HG03354 (cell line): ENCODE results near the gene GALNT2.
A peak's percentile ranks its signal among the peaks of the same experiment; 100 is the strongest.

ENCODE experiments used
- ATAC-seq: cut with Tn5 transposase; IDR thresholded peaks from one replicate; pipeline ENCODE4 v1.9.1; 2021; ENCODE audit warnings: mild to moderate bottlenecking; ENCODE audit not compliant: unreplicated experiment, poor library complexity, severe bottlenecking

Gene GALNT2

DNA sequence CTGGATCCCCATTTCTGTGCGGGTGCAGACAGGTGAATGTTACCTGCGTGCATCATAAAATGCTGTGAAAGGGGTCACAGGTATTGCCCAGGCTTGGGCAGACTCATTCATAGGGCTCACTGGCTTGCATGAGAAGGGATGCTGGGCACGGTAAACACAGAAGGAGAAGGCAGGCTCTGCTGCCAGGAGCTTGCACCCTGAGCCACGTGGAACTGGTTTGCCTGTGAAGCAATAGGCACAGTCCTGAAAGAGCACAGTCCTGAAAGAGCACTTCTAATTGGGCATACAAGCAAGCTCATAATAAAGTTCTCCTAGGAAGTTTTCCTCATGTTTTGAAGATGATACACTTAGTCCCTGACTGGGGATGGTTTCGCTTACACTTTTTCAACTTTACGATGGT, 40.9 kb downstream of the GALNT2 start:
- no peak for ATAC-seq

DNA sequence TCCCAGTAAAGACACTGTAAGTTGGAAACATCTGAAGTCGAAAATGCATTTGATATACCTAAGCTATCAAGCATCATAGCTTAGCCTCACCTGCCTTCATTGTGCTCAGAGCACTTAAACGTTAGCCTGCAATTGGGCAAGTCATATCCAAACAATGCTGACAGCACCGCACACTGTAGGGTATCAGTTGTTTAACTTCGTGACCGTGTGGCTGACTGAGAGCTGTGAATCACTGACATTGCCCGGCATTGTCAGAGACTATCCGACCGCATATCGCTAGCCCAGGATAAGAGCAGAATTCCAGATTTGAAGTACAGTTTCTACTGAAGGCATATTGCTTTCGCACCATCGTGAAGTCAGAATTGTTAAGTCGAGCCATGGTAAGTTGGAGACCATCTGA, 41.5 kb downstream of the GALNT2 start:
- ATAC-seq = no peak

DNA sequence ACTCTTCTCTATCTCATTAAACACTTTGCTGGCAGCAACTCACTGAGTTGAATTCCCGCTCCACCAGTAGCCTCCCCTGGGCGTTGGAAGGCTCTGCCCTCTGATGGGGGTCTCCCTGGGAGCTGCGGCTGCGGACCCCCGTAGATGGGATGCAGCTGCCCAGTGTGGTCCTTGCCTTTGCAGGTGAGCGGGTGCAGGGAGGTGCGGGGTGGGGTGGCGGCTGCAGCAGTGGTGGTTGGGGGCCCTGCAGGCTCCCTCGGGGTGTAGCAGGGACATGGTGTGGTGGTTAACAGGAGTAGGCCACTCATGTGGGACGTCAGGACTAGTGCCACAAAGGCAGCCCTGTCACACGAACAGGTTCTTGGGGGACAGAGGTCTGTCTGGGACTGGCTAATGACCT, 42.0 kb downstream of the GALNT2 start:
- ATAC-seq = no peak

DNA sequence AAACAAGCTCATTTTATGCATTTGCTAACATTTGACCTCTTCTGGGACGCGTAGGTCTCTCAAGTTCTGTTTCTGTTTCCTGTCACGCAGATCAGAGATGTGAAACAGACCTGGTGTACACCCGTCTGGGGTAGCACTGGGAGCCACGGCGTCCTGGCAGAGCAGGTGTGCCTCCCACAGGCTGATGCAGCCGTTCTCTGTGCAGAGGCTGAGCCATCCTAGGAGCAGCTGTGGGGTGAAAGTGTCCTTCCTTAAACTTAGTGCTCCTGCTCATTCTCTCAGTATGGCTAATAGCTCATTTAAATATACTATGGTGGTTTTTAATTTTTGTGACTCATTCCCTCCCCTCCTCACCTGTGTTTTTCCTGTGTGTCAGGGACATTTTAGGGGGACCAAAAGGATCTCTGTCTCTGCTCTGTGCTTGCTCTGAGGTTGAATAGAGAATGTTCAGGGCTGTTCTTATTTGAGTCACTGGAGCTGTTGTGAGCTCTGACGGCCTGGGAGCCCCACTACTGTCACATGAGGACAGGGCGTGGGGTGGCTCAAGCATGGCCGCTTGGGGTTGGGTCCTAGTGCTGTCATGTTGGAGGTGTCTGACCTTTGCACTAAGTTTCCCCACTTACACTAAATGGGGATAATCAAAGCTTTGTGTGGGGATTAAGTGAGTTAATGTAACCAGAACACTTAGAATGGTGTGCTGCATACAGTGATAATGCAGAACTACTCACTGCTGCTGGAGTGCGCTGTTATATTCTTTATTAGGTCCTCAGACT, 43.0 kb downstream of the GALNT2 start:
- ATAC-seq = peak; percentile 86

DNA sequence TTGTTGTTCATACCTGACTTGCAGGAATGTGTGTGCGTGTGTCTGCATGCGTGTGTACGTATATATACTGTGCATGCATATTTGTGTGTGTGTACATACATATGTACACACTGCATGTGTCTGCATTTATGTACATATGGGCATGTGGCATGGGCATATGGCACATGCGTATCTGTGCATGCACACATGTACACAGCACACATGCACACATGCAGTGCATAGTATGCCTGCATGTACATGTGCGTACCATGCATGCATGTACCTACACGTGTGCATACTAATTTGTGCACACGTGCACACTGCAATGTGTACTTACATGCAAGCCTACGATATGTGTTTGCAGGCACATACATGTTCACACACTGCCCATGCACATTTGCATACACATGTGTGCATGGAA, 43.9 kb downstream of the GALNT2 start:
- ATAC-seq = no peak

DNA sequence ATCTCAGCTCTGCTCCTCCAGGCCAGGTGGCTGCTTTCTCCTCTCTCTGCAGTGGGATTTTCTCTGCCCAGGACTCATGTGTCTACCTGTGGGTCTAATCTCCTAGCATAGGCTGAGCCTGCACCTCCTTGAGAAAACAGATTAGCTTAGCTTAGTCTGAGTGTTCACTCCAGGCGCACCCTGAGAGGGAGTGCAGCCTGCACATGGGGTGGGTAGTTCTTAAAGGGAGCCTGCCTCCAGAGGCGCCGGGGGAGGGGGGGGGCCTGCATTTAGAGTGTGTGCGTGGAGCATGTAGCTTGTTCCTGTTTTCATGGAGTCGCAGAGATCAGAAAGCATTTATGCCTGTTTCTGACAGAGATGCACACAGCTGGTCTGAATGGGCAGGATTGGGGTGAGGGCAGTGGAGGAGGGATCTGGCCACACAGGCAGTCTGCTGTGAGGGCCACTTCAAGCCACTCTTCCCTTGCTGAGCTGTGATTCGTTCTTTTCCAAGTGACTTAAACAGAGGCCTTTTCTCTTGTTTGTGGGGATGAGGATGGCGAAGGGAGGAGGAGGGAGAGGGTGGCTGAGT, 45.2 kb downstream of the GALNT2 start:
- no peak for ATAC-seq

DNA sequence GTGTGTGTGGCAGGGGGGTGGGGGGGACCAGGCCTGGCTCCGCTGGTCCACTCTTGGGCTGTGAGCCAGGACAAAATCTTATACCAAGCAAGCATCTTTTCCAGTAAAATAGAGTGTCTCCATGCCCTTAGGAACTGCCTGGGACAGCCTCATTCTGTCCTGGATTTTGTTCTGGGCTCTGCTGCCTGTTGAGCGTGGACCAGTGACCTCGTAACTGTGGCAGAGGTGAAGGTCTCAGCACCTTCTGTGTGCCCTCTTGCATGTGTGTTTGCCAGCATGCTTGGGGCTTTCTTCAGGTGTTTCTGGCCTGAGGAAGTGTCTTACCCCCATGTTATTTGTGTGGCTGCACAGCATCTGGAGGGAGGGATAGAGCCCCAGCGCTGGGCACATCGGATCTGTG, 45.7 kb downstream of the GALNT2 start:
- ATAC-seq = no peak

DNA sequence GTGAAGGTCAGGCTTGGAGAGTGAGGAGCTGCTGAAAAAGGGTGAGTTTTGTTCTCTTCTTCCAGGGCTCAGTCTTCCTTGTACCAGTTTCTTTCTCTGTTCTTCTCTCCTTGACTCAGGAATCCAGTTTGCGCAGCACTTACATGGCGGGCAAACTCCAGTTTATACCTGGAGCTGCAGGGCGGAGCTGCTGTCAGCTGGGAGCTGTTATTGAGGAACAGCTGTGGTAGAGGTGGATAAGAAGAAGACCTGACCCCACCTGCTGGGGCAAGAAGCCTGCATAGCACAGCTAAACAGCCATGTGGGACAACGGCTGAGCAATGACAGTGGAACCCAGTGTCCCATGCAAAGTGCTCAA, 46.2 kb downstream of the GALNT2 start:
- no peak for ATAC-seq

DNA sequence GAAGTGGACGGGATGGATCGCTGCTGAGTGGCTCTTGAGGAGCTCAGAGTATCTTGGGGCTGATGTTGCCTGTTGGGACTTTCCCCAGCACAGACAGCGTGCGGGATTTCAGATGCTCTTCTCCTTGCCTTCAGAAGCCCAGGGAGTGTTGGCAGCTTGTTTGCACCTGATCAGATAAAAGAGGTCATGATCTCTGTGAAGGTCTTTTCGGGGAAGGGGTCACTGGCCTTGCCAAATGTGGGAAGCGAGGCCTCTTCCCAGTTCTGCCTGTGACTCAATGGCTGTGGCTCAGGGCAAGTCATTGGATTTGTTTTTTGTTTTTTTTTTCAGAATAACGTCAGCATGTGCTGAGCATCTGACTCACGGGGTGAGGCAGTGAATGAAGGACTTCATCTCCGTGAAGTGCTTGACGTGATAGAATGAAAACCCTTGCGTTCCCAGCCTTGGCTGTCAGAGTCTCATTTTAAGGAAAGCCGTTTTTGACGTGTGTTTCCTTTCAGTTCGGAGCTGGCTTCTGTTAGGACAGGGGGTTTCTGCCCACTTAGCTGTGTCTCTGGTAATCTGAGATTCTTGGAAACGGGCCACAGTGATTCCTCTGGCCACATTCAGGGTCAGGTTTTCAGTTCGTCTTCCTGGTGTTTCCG, 46.7 kb downstream of the GALNT2 start:
- ATAC-seq = no peak

DNA sequence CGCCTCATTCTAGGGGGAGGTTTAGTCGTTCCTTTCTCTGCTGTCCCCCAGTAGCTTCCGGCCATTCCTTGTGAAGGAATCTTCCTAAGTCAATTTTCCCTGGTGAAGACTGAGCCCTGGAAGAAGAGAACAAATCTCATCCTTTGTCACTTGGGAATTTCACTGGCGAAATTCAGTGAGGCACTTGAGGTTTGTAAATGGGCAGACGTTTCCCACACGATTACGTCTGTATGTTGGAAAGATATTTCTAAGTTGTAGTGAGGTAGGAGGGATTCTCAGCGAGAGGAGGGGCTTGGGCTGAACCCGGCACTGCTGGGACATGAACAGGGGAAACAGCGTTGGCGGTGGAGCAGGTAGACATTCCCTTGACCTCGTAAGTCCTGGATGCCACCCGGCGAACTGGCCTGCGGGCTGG, 47.2 kb downstream of the GALNT2 start:
- no peak for ATAC-seq

DNA sequence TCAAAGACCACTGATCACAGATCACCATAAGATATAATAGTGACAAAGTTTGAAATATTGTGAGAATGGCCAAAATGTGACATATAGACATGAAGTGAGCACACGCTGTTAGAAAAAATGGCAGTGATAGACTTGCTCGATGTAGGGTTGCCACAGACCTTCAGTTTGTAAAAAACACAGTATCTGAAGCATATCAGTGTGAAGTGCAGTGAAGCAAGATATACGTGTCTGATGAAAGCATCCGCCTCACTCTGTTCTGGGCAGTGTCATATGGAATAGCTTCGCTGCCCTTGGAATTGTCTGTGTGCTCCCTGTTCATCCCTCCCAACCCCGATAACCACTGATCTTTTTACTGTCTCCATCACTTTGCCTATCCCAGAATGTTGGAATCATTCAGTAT, 50.7 kb downstream of the GALNT2 start:
- ATAC-seq = no peak

DNA sequence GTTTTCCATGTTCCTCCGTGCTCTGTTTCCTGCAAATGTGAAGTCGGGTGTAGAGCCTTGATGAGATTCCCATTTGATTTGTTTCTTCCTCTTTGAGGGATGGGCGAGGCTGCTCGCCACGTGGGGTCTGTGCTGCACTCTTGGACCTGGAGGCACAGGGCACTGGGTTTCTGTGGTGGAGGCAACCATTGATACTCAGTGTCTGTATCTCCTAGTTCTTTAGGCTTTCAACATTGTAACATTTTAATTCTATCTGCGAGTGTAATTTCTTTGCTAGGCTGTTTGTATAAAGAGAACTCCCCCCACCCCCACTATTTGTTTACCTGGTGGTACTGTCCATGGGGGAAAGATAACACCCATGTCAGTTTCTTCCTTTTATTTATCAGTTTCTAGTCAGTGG, 52.3 kb downstream of the GALNT2 start:
- ATAC-seq = no peak

DNA sequence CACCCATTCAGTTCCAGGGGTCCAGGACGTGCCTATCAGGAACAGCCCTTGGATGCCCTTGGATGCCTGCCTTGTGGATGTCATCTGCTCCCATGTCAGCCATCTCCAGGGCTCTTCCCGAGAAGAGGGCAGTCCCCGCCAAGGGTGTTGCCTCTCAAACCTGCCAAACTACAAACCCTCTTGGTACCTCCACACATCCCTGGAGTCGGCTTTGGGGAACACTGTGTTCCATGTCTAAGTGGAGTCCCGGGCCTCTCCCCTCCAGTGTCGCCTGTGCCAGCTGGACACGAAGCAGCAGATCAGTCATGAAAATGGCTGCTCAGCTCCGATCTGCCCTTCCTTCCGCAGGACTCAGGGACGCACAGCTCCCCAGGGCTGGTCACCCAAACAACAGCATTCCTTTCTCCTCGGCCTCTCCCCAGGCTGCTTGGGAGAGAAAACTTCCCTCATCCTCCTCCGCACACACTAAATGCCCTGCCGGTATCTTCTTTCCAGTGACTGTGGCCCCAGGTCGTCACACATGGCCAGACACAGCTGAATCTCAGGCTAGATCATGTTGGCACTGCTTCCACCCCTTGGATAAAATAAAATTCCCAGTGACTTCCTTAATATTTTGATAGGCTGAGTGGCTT, 53.4 kb downstream of the GALNT2 start:
- no peak for ATAC-seq

DNA sequence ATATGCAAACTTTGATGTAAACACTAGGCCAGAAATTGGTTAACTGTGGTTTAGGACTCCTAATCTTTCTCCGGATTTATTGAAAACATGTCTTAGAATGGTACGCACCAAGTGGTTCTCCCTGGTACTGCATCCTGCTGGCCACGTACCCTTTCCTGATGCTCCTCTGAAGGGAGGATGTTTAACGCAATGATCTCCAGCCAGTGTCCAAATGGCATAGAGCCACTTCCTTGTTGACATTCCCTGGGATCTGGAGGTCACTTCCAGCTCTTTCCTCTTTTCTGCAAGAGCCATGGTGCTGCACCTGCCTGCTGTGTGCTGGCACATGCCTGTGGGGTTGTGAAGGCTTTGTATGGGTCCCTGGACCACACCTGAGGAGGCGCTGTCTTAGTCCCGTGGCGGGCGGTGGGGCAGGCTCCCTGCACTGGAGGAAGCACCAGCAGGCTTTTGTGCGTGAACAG, 53.9 kb downstream of the GALNT2 start:
- ATAC-seq = no peak

DNA sequence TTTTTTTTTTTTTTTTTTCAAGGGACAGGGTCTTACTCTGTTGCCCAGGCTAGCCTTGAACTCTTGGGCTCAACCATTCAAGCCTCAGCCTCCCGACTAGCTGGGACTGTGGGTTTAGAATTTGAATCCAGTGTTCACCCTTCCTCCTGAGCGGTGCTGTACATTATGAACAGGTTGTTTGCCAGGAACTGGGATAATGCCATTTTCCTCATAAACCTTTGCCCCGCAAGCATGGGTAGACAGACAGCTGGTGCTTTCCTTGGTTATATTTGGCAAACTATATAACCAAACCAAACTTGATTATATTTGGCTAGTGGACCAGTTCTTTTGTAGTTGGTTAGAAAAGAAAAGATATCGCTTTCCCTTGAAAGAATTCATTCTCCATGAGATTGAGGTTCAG, 54.9 kb downstream of the GALNT2 start:
- ATAC-seq = no peak

DNA sequence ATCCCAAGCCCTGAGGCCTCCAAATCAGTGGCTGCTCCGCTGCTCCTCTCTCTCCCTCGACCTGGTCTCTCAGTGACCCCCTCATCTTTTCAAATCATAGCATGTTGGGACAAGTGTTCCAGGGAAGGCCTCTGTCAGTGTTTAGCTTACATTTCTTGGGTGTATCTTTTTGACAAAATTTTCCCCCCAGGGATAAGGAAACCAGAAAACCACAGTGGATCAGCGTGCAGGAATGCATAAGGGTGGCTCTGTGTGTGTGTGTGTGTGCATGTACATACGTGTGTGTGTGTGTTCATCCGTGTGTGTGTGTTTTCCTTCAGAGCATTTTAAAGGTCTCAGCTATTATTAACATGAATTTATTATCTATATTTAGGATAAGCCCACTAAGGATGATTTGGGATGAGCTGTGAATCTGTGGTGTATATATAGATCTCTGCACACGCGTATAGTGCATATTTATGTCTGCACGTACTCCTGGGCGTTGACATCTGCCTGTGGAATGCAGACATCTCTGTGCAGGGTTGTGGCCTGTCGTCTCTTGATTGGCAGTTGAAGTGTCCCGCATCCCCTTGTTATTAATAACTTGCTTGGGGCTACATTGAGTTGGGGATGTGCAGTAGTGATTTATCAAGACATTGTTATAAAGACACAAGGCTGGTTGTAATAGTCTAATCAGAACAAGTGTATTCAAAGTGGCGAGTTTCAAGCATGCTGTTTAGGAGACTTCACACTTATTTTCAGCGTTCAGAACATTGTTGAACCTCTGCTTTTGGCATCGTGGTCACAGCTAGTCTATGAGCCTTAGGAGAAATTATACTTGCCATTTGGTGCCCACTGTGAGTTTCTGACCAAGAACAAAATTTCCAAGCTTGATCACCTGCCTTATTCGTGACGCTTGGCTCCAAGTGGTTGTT, 55.6 kb downstream of the GALNT2 start:
- no peak for ATAC-seq

DNA sequence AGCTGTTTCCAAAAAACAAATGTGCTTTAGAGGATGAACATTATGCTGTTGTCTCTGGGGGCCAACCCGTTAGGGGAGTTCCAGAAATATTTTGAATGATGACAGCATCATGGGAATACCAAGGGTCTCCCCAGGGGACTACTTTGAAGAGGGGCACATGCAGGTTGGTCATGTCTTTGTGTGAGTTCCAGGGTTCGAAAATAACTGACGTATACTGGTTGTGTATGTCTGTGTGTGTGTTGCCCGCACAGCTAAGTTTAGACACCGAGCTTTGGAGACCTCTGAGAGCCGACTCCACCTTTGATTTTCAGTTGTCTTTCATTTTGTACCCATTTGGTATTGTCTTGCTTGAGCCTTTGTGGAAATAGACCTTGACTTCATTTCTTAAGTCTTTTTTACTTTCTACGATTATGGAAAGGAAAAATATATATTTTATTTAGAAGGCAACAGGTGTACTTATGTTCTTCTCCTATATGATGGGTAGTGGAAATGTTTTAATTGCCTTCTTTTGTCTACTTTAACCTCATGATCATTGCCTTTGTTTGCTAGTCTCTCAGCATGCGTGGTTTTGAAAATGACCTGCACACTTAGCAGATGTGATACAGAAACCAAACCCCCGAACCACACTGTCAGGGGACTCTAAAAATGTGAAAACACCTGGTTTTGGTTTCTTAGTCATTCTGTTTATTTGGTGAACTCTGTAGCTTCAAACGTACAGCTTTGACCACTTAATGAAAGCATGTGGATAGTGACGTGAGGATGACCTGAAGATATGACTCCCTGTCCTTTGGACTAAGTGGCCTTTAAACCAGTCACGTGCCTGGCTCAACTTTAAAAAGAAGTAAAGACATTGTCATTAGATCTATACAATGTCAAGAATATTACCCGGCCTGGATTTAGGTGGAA, 56.5 kb downstream of the GALNT2 start:
- ATAC-seq = peak; percentile 85

DNA sequence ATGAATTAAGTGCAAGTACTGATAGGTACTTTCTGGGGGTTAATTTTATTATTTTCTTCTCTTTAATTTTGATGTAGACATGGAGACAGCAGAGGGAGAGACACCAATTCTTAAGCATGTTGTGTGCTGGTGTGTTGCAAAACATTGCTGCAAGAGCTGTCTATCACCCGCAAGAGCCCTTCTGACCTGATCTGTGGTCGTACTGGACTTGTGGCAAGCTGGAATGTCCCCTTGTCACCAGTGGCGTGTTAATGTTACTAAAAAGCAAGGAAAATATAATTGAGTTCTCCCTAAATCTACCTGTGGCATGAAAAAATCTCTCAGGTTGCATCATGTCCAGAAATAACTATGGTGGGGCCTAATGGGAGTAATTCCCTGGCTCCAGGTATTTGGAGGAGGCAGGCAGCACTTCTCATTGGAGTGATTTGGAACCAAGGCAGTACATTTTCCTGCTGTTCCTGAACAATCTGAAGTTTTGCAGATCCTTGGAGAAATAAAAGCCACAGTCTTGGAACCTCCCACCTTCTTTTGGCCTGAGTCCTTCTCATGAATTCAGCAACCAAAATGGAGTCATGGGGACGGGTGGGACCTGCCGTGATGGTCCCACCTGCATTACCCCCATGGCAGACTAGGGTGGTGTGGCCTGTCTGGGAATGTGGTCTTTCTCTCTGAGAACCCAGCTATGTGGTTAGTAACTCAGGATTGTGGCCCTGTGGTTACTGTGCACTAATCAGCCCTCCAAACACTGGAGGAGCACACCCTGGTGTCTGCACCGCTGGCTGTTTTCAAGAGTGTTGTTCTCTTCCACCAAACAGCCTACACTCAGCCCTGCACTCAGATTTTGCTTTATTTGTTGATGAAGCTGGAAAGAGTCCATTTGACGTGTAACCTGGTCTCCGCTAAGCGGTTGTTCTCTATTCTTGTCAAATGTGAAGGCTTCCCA, 57.4 kb downstream of the GALNT2 start:
- ATAC-seq = no peak
